Natural killer cell (primary cell): ENCODE results near the gene RGS3. TPM values are rescaled to one million over a fixed set of nuclear protein-coding genes. Genes with fewer than 3 reads are reported as not detected.

Experiments
- ATAC-seq, 3 donors: fragments of 150-1000 bp in 2 of 3; fragments of 200-7000 bp in 1 of 3; cut with Tn5 transposase; 1 replicate in 1 of 3; 2 replicates in 2 of 3; pipeline ENCODE4 v1.10.0; 2021; ENCODE audit warnings: mild to moderate bottlenecking in 2 of 3, moderate library complexity in 2 of 3
- DNase-seq, 2 donors: peaks; one replicate each; pipeline versions ENCODE4 v3.0.0 to v3.0.0-alpha.2; 2013 to 2021; ENCODE audit warnings: mixed read lengths in 1 of 2
- H3K27ac ChIP-seq: one replicate; pipeline ENCODE4 v1.5.1; 2013; ENCODE audit warnings: mild to moderate bottlenecking, low read length
- H3K27me3 ChIP-seq: one replicate; pipeline ENCODE4 v1.6.1; 2013; ENCODE audit warnings: low read length; ENCODE audit not compliant: control insufficient read depth, insufficient read depth
- H3K36me3 ChIP-seq: one replicate; pipeline ENCODE4 v1.6.1; 2013; ENCODE audit warnings: low read length; ENCODE audit not compliant: control insufficient read depth, insufficient read depth
- H3K4me1 ChIP-seq: one replicate; pipeline ENCODE4 v1.6.1; 2013; ENCODE audit warnings: low read length; ENCODE audit not compliant: control insufficient read depth, insufficient read depth
- H3K4me3 ChIP-seq: one replicate; pipeline ENCODE4 v1.5.1; 2013; ENCODE audit warnings: low read length
- H3K9me3 ChIP-seq: one replicate; pipeline ENCODE4 v1.6.1; 2013; ENCODE audit warnings: low read length; ENCODE audit not compliant: control insufficient read depth, insufficient read depth
- H3K27ac Mint-ChIP-seq, 2 donors: one replicate each; pipeline ENCODE4 v1.8.0; 2022; ENCODE audit warnings: mild to moderate bottlenecking in 2 of 2, mixed read lengths in 2 of 2, moderate library complexity in 1 of 2
- H3K27me3 Mint-ChIP-seq, 2 donors: one replicate each; pipeline ENCODE4 v1.8.0; 2022; ENCODE audit warnings: low read depth in 2 of 2, mixed read lengths in 2 of 2
- H3K36me3 Mint-ChIP-seq: one replicate; pipeline ENCODE4 v1.8.0; 2022; ENCODE audit warnings: mixed read lengths
- H3K4me1 Mint-ChIP-seq, 2 donors: one replicate each; pipeline ENCODE4 v1.8.0; 2022; ENCODE audit warnings: mixed read lengths in 2 of 2
- H3K4me3 Mint-ChIP-seq: one replicate; pipeline ENCODE4 v1.8.0; 2022; ENCODE audit warnings: mild to moderate bottlenecking, moderate library complexity, mixed read lengths
- H3K9me3 Mint-ChIP-seq, 2 donors: one replicate each; pipeline ENCODE4 v1.8.0; 2022; ENCODE audit warnings: mixed read lengths in 2 of 2
- CTCF ChIP-seq: fragments of 200-600 bp; IDR thresholded peaks from one replicate; pipeline ENCODE4 v1.8.0; 2022; ENCODE audit warnings: antibody characterized with exemption
- WGBS: methylation state at CpG from one replicate; pipeline ENCODE4 v1.1.7; 2013; ENCODE audit warnings: missing lambda C conversion rate; ENCODE audit not compliant: insufficient coverage; 5-methylcytosine and 5-hydroxymethylcytosine counted together
- intact Hi-C: fragments of 100-400 bp; cut with micrococcal nuclease; formaldehyde crosslinking; loops from one replicate; pipeline ENCODE4 v1.14.2; 2022
- total RNA-seq, 4 donors: library from RNA; stranded (reverse); fragments of 120-200 nt in 1 of 4; gene quantifications; one replicate each; pipeline versions ENCODE4 v1.2.3 to v1.2.4, GENCODE V29; 2013 to 2022

Gene RGS3
- total RNA-seq, 3 donors from 2014 or later (not counting 1 experiment from before 2014, with no cell fraction given): 148 to 269 (median 190) TPM

DNA sequence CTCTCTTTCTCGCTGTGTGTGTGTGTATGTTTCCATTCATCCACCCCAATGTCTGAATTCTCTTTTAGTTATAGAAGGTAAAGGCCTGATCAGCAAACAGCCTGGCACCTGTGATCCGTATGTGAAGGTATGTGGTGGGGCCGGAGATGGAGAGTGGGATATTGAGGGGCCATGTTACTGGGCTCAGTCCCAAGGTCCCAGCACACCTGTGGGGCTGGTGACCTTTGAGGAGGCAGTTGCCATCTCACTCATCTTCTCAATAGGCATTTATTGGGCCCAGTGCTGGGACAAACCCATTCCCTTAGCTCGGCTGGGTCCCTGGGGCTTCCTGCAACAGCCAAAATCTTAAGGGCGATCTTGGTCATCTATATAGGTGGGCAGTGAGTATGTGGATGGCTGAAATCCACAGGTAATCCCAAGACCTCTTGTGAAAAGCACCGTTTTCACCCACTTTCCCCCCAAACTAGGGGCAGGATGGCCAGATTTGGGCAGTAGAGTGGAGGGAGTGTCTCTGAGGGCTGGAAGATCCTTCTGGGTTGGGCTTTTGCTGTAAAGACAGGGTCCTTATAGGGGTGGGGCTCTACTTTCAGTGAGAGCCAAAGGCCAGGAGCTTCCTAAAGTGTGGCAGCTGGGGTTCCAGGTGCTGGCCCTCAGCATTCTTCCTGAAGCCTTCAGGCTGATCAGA lies 19.6 kb downstream of the RGS3 start:
- Histone ChIP-seq H3K4me3 (no peak overlapping the region), H3K27ac (no peak overlapping the region), H3K27me3 (no peaks in the 10 kb centered on the region), H3K36me3 (no peaks in the 10 kb centered on the region), H3K4me1 (peaks cover 19% of the 10 kb centered on the region), H3K9me3 (no peaks in the 10 kb centered on the region)
- no peak overlapping the region for H3K4me3 Mint-ChIP-seq
- WGBS: 96% methylated on average over 3 of the region's 6 CpGs
- intact Hi-C loops: no loop called here
- H3K36me3 Mint-ChIP-seq: no peaks in the 10 kb centered on the region
- H3K4me1 Mint-ChIP-seq: peaks cover 21 to 35% of the 10 kb centered on the region in 2 donors
- no peaks in the 10 kb centered on the region for H3K27me3 Mint-ChIP-seq
- DNase-seq (no peak), ATAC-seq (no peak)
- no peaks in the 10 kb centered on the region for H3K9me3 Mint-ChIP-seq
- TF ChIP-seq CTCF: no peak
- no peak overlapping the region for H3K27ac Mint-ChIP-seq

DNA sequence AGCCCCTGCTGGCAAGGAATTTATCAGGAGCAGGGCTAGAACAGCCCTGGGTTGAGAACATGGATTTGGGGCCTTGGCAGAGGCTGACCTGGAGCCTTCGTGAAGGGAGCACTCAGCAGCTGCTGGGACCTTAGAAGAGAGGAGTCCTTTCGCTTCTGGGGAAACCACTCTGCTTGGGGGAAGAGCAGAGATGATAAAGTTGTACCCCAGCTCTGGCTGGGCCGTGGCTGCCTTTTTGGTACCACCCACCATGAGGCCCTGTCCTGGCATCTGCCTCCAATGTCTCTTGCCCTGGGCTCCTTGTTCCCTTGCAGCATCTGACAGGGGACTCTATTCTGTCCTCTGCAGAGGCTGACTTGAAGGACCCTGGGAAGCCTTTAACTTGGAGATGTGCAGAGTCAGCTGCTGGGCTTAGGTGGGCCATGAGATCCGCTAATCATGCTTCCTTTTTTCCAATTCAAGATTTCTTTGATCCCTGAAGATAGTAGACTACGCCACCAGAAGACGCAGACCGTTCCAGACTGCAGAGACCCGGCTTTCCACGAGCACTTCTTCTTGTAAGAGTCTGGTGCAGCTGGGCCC lies 20.2 kb downstream of the RGS3 start:
- 97% methylated on average over 9 of the region's 9 CpGs for WGBS
- intact Hi-C loops: no loop called here
- H3K27me3 ChIP-seq: no peaks in the 10 kb centered on the region
- H3K4me3 ChIP-seq: no peak overlapping the region
- no peaks in the 10 kb centered on the region for H3K27me3 Mint-ChIP-seq
- no peak for TF ChIP-seq CTCF
- H3K27ac ChIP-seq: no peak overlapping the region
- H3K4me1 Mint-ChIP-seq: peaks cover 19 to 35% of the 10 kb centered on the region in 2 donors
- no peaks in the 10 kb centered on the region for H3K9me3 Mint-ChIP-seq
- no peaks in the 10 kb centered on the region for H3K36me3 ChIP-seq
- H3K27ac Mint-ChIP-seq: no peak overlapping the region
- H3K36me3 Mint-ChIP-seq: no peaks in the 10 kb centered on the region
- H3K4me1 ChIP-seq: peaks cover 18% of the 10 kb centered on the region
- no peak overlapping the region for H3K4me3 Mint-ChIP-seq
- H3K9me3 ChIP-seq: no peaks in the 10 kb centered on the region
- DNase-seq (no peak), ATAC-seq (no peak)

DNA sequence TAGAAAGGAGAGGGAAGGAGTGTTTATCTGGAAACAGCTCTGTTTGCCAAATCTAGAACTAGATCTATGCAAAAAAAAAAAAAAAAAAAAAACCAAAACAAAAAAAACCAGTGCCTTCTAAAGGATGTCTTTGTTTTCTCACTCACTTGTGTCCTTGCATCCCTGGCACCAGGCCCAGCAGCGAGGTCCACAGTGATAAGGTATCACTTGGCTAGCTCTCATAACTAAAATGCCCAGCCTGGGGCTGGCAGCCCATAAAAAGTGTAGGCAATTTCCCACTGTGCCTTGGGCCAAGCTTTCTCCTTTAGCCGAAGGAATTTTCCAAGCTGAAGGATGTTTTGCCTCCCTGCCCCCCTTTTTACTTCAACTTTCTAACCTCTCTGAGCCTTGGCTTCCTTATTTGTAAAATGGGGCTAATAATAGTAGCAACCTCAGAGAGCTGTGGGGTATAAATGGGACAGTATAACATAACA lies 20.8 kb downstream of the RGS3 start:
- Mint-ChIP-seq H3K4me3 (no peak overlapping the region), H3K27me3 (no peaks in the 10 kb centered on the region), H3K9me3 (no peaks in the 10 kb centered on the region), H3K4me1 (peaks cover 14 to 29% of the 10 kb centered on the region in 2 donors), H3K36me3 (no peaks in the 10 kb centered on the region), H3K27ac (no peak overlapping the region)
- H3K27ac ChIP-seq: no peak overlapping the region
- no peak for DNase-seq
- no peaks in the 10 kb centered on the region for H3K27me3 ChIP-seq
- H3K4me1 ChIP-seq: peaks cover 13% of the 10 kb centered on the region
- no peaks in the 10 kb centered on the region for H3K9me3 ChIP-seq
- 79% methylated on average over 2 of the region's 2 CpGs for WGBS
- no peaks in the 10 kb centered on the region for H3K36me3 ChIP-seq
- no peak overlapping the region for H3K4me3 ChIP-seq
- intact Hi-C loops: no loop called here
- no peak for TF ChIP-seq CTCF
- ATAC-seq: no peak
